Ovary (tissue), 3 donors: Measurements from ENCODE around the gene WNK2.

ENCODE experiments used
- EP300 ChIP-seq: sonication (generic); formaldehyde crosslinking; IDR thresholded peaks from one replicate; pipeline ENCODE4 v1.6.1; 2017; ENCODE audit warnings: antibody characterized with exemption
- POLR2A ChIP-seq: fragments of 450-650 bp; IDR thresholded peaks from one replicate; pipeline ENCODE4 v1.6.1; 2017; ENCODE audit warnings: antibody characterized with exemption, mild to moderate bottlenecking, moderate library complexity
- TF ChIP-seq, protein P1 (sequence below), 3 donors: fragments of 450-650 bp in 2 of 3; fragments of 200-600 bp in 1 of 3; IDR thresholded peaks; one replicate each; pipeline versions ENCODE4 v1.5.1 to v1.8.0; 2016 to 2022; ENCODE audit warnings: antibody characterized with exemption in 3 of 3, mild to moderate bottlenecking in 1 of 3
- donor health status: DM: no; HTN: no; CAD: no.

DNA sequence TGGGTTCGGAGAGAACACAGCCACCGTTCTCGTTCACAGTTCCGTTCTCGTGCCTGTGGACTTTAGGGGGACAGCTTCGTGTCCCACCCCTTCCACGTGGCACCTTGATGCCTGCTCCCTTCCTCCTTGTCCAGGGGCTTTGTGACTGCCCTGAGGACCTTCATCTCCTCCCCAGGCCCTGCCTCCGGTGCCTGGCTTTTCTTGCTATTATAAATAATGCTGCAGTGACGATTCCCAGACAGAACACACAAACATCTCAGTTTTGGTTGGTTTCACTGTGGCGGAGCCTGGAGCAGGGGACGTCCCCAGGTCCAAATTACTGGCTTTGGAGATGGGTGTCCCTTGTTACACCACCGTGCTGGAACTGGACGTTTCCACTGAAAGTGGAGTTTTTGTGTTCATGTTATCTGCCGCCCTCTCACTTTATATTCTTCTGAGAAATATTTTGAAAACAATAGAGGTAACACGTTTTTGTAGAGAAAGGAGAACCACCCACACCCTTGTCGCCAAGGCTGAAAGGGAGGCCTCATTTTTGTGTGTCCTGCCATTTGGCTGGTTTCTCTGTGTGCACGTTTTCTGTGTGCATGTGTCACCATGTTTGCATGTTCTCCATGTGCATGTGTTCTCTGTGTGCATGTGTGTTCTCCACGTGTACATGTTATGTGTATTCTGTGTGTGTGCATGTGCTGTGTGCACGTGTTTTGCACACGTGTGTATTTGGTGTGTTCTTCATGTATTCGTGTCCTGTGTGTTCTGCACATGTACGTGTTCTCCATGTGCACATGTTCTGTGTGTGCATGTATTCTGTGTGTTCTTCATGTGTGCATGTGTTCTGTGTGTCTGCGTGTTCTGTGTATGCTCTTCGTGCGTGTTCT lies 24.2 kb downstream of the WNK2 start:
- TF ChIP-seq EP300: no peak
- TF ChIP-seq, protein P1, sequence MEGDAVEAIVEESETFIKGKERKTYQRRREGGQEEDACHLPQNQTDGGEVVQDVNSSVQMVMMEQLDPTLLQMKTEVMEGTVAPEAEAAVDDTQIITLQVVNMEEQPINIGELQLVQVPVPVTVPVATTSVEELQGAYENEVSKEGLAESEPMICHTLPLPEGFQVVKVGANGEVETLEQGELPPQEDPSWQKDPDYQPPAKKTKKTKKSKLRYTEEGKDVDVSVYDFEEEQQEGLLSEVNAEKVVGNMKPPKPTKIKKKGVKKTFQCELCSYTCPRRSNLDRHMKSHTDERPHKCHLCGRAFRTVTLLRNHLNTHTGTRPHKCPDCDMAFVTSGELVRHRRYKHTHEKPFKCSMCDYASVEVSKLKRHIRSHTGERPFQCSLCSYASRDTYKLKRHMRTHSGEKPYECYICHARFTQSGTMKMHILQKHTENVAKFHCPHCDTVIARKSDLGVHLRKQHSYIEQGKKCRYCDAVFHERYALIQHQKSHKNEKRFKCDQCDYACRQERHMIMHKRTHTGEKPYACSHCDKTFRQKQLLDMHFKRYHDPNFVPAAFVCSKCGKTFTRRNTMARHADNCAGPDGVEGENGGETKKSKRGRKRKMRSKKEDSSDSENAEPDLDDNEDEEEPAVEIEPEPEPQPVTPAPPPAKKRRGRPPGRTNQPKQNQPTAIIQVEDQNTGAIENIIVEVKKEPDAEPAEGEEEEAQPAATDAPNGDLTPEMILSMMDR (IDR thresholded peaks at IDR 0.05): no peak
- TF ChIP-seq POLR2A: no peak
